HG02571 (cell line): ENCODE measurements around the gene SLC4A7.
A peak's percentile ranks its signal among the peaks of the same experiment; 100 is the strongest.
"Not testable (repeated sequence)": the region's sequence is repeated elsewhere in the genome, so short reads cannot be mapped to it uniquely, and the experiment has no call there.

Experiments used
- ATAC-seq: cut with Tn5 transposase; IDR thresholded peaks from one replicate; pipeline ENCODE4 v1.9.1; 2021; ENCODE audit warnings: mild to moderate bottlenecking, moderate library complexity; ENCODE audit not compliant: unreplicated experiment

The SLC4A7 gene

GRCh38 chr3:27438352-27438751 is 45.8 kb downstream of the SLC4A7 start:
- ATAC-seq: not testable (repeated sequence)

GRCh38 chr3:27431116-27431515 is 53.1 kb downstream of the SLC4A7 start:
- ATAC-seq: no peak

- ATAC-seq: no peak
Measured at GRCh38 chr3:27429909-27430308, 54.3 kb downstream of the SLC4A7 start.

- no peak for ATAC-seq
Measured at GRCh38 chr3:27428446-27428845, 55.7 kb downstream of the SLC4A7 start.

GRCh38 chr3:27426926-27427325 is 57.3 kb downstream of the SLC4A7 start:
- no peak for ATAC-seq

GRCh38 chr3:27425896-27426565 is 58.2 kb downstream of the SLC4A7 start:
- ATAC-seq: no peak

- ATAC-seq: not testable (repeated sequence)
Measured at GRCh38 chr3:27424812-27425521, 59.2 kb downstream of the SLC4A7 start.

GRCh38 chr3:27423463-27423862 is 60.7 kb downstream of the SLC4A7 start:
- no peak for ATAC-seq

- no peak for ATAC-seq
Measured at GRCh38 chr3:27422617-27423016, 61.6 kb downstream of the SLC4A7 start.

GRCh38 chr3:27415202-27415601 is 69.0 kb downstream of the SLC4A7 start:
- no peak for ATAC-seq

- peak; percentile 80 for ATAC-seq
Measured at GRCh38 chr3:27392950-27393679, 91.1 kb downstream of the SLC4A7 start.

GRCh38 chr3:27392414-27392813 is 91.8 kb downstream of the SLC4A7 start:
- ATAC-seq: not testable (repeated sequence)

- ATAC-seq: no peak
Measured at GRCh38 chr3:27391796-27392195, 92.4 kb downstream of the SLC4A7 start.

- no peak for ATAC-seq
Measured at GRCh38 chr3:27387625-27388024, 96.6 kb downstream of the SLC4A7 start.

GRCh38 chr3:27385504-27385903 is 98.7 kb downstream of the SLC4A7 start:
- no peak for ATAC-seq

- ATAC-seq: no peak
Measured at GRCh38 chr3:27384191-27384590, 100.0 kb downstream of the SLC4A7 start.

GRCh38 chr3:27380433-27381357 is 103.5 kb downstream of the SLC4A7 start:
- ATAC-seq: no peak

GRCh38 chr3:27378331-27378730 is 105.9 kb downstream of the SLC4A7 start:
- no peak for ATAC-seq

- no peak for ATAC-seq
Measured at GRCh38 chr3:27376109-27376772, 107.9 kb downstream of the SLC4A7 start.
